ENCODE measurements around the gene NELL1.

DNA sequence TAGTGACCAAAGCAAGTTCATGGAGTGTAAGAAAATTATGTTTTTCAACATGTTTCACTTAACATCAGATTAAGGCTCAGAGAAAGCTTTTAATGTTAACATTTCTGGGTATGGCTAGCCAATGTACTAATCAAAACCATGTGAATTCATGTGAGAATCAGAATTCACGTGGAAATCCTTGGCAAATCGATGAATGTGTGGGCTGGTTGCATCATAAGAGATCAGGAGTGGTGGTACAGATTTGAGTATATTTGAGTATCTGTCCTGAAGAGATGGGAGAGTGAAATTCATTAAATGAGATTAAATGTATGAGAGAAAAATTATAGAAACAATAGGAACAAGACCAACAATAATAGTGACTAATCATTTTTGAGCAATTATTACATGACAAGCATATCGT, 884.9 kb downstream of the NELL1 start:
- TF ChIP-seq, protein P1, sequence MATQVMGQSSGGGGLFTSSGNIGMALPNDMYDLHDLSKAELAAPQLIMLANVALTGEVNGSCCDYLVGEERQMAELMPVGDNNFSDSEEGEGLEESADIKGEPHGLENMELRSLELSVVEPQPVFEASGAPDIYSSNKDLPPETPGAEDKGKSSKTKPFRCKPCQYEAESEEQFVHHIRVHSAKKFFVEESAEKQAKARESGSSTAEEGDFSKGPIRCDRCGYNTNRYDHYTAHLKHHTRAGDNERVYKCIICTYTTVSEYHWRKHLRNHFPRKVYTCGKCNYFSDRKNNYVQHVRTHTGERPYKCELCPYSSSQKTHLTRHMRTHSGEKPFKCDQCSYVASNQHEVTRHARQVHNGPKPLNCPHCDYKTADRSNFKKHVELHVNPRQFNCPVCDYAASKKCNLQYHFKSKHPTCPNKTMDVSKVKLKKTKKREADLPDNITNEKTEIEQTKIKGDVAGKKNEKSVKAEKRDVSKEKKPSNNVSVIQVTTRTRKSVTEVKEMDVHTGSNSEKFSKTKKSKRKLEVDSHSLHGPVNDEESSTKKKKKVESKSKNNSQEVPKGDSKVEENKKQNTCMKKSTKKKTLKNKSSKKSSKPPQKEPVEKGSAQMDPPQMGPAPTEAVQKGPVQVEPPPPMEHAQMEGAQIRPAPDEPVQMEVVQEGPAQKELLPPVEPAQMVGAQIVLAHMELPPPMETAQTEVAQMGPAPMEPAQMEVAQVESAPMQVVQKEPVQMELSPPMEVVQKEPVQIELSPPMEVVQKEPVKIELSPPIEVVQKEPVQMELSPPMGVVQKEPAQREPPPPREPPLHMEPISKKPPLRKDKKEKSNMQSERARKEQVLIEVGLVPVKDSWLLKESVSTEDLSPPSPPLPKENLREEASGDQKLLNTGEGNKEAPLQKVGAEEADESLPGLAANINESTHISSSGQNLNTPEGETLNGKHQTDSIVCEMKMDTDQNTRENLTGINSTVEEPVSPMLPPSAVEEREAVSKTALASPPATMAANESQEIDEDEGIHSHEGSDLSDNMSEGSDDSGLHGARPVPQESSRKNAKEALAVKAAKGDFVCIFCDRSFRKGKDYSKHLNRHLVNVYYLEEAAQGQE (IDR thresholded peaks at IDR 0.05; ENCODE audit: insufficient read depth in 1 of 2, low read depth in 2 of 2, low read length in 1 of 2): no peak
- TF ChIP-seq POLR2AphosphoS5 (IDR thresholded peaks at IDR 0.05; ENCODE audit: low read depth, low read length): no peak
